ENCODE results near the gene TMEM141.
"Not testable (repeated sequence)": the region's sequence is repeated elsewhere in the genome, so short reads cannot be mapped to it uniquely, and the experiment has no call there.

The TMEM141 gene

DNA sequence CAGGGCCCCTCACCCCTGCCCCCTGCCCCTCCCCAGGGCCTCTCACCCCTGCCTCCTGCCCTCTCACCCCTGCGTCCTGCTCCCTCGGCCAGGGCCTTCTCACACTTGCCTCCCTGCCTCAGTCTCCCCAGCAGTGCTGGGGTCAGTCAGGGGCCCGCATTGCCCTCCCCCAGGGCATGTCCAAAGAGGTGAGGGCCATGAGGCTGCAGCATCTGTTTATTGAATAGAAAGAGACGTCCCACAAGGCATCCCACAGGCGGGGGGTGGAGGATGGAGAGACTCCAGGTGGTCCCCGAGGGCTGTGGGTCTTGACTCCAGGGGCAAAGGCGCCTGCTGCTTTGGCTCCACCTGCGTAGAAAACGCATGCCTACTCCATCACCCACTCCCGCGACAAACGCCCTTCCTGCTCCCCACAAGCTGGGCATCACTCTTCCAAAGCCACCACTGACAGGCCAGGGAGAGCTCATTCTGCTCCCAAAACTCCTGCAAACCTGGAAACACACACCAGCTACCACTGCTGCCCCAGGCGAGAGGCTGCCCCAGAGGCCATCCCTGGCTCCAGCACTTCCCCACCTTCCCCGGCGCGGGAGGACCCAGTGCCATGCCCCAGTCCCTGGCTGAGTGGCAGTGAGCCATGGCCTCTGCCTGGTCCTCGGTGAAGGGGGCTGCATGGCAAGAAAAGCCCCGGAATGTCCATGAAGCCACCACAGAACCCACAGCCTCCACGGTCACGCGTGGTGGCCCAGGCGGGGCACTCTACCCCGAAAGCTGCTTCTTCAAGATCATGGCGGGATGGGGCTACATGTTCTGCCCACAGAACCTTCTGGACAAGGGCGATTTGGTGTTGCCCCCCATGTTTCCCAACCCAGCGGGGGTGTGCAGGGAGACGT lies 31.5 kb upstream of the TMEM141 start:
- DNase-seq (ENCODE audit: low spot score): no peak
- TF ChIP-seq, protein P1, sequence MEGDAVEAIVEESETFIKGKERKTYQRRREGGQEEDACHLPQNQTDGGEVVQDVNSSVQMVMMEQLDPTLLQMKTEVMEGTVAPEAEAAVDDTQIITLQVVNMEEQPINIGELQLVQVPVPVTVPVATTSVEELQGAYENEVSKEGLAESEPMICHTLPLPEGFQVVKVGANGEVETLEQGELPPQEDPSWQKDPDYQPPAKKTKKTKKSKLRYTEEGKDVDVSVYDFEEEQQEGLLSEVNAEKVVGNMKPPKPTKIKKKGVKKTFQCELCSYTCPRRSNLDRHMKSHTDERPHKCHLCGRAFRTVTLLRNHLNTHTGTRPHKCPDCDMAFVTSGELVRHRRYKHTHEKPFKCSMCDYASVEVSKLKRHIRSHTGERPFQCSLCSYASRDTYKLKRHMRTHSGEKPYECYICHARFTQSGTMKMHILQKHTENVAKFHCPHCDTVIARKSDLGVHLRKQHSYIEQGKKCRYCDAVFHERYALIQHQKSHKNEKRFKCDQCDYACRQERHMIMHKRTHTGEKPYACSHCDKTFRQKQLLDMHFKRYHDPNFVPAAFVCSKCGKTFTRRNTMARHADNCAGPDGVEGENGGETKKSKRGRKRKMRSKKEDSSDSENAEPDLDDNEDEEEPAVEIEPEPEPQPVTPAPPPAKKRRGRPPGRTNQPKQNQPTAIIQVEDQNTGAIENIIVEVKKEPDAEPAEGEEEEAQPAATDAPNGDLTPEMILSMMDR (conservative IDR thresholded peaks at IDR 0.05; ENCODE audit: low read depth): no peak
- CTCF ChIA-PET: interaction anchor here (0.7 to 1.4 kb wide), 6 partner anchors 10 to 33 kb away, joined by 3 to 8 read pairs (median 4); no protein-coding TSS in a partner anchor
- H3K27ac ChIP-seq: no peak overlapping the region
- POLR2A ChIA-PET (ENCODE audit: low non-redundant PET): no interaction called here

DNA sequence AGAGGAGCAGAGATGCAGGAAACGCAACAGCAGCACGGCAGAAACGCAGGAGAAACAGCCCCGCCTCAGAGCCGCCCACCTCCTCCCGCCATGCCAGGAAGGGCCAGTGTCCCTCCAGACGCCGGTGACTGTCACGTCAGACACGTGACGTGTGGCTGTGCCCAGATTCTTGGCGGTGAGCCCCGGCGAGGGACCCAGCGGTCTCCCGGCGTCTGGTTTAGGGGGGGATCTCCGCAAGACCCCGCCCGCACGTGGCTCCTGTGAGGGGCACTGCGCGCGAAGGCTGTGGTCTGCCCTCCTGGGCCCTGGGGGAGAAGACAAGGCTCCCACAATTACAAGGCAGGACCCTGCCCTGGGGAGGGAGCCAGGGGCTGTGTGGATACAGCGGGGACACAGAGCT lies 30.7 kb upstream of the TMEM141 start:
- DNase-seq (ENCODE audit: low spot score): no peak
- TF ChIP-seq, protein P1 (conservative IDR thresholded peaks at IDR 0.05; ENCODE audit: low read depth): no peak
- no peak overlapping the region for H3K27ac ChIP-seq
- ChIA-PET POLR2A (ENCODE audit: low non-redundant PET) (interaction anchor here (0.6 to 1.0 kb wide), 2 partner anchors 33 to 124 kb away, joined by 3 read pairs; no protein-coding TSS in a partner anchor), CTCF (interaction anchor here (0.7 to 1.4 kb wide), 6 partner anchors 16 to 32 kb away, joined by 3 to 8 read pairs (median 4); no protein-coding TSS in a partner anchor)

DNA sequence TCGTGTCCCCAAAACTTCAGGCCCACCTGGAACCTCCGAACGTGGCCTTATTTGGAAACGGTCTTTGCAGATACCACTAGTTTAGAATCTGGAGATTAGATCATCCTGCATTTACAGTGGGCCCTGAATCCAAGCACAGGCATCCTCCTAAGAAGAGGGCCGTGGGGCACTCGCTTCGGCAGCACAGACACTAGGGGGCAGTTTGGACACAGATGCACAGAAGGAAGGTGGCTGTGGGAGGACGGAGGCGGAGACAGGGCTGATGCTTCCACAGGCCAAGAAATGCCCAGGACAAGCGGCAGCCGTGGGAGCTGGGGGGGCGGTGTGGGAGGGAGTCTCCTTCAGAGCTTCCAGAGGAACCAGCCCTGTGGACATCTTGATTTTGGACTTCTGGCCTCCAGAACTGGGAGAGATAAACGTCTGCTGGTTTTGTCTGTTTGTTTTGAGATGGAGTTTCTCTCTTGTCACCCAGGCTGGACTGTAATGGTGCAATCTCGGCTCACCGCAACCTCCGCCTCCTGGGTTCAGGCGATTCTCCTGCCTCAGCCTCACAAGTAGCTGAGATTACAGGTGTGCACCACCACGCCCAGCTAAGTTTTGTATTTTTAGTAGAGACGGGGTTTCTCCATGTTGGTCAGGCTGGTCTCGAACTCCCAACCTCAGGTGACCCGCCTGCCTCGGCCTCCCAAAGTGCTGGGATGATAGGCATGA lies 30.2 kb upstream of the TMEM141 start:
- not testable (repeated sequence) for H3K27ac ChIP-seq
- ChIA-PET POLR2A (ENCODE audit: low non-redundant PET) (interaction anchor here (0.6 to 1.0 kb wide), 2 partner anchors 33 to 124 kb away, joined by 3 read pairs; no protein-coding TSS in a partner anchor), CTCF (interaction anchor here (0.5 to 1.4 kb wide), 9 partner anchors 16 to 123 kb away, joined by 3 to 8 read pairs (median 3); no protein-coding TSS in a partner anchor)
- TF ChIP-seq, protein P1 (conservative IDR thresholded peaks at IDR 0.05; ENCODE audit: low read depth): peak; percentile 81
- DNase-seq (ENCODE audit: low spot score): peak; percentile 63

DNA sequence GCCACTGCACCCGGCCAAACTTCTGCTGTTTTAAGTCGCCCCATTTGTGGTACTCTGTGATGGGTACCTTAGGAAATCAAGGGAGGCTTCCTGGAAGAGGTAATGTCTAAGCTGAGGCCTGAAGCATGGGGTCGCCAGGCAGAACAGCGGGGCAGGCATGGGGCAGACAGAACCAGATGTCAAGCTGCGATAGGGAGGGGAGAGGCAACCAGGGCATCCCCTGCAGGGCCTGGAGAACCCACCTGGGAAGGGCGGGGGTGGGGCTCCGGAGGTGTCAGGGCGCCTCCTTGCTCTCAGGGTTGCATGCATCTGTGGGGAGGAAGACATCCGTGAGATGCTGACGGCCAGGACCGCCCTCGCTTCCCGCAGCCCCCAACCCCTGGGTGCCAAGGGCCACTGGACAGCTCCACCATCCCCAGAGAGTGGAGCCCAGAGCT lies 29.6 kb upstream of the TMEM141 start:
- ChIA-PET CTCF (interaction anchor here (0.5 to 0.8 kb wide), 5 partner anchors 16 to 123 kb away, joined by 3 to 5 read pairs (median 3); no protein-coding TSS in a partner anchor), POLR2A (ENCODE audit: low non-redundant PET) (interaction anchor here (0.7 kb wide), 1 partner anchor 89 kb away, joined by 3 read pairs; no protein-coding TSS in a partner anchor)
- no peak for DNase-seq (ENCODE audit: low spot score)
- no peak overlapping the region for H3K27ac ChIP-seq
- TF ChIP-seq, protein P1 (conservative IDR thresholded peaks at IDR 0.05; ENCODE audit: low read depth): no peak

DNA sequence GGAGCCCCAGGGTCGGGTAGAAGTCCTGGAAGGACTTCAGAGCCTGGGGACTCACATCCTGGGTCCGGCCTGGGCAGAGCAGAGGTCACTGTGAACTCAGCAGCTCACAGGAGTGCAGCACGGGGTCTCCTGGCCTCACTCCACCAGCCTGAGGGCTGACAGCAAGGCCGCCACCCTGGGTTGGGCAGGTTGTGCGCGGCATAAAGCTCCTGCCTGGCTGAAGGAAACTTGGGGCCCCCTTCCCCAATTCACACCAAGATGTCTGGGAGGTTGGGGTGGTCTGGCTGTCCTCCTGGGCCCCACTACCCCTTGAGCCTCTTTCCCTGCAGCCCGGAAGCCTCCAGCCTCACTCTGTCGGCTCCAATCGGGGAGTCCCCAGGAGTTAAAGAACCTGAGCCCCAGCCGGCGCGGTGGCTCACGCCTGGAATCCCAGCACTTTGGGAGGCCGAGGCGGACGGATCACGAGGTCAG lies 28.9 kb upstream of the TMEM141 start:
- TF ChIP-seq, protein P1 (conservative IDR thresholded peaks at IDR 0.05; ENCODE audit: low read depth): no peak
- no peak for DNase-seq (ENCODE audit: low spot score)
- ChIA-PET POLR2A (ENCODE audit: low non-redundant PET) (interaction anchor here (0.7 kb wide), 1 partner anchor 88 kb away, joined by 3 read pairs; no protein-coding TSS in a partner anchor), CTCF (no interaction called here)
- H3K27ac ChIP-seq: no peak overlapping the region
